Sigmoid colon (tissue), 7 donors: ENCODE results near the gene CLDN10. TPM values are rescaled to one million over a fixed set of nuclear protein-coding genes. Genes with fewer than 3 reads are reported as not detected.

Source experiments
- DNase-seq: peaks from one replicate; pipeline ENCODE4 v3.0.0-alpha.2; 2019
- H3K27ac ChIP-seq, 4 donors: fragments of 200-600 bp; sonication (generic); one replicate each; pipeline ENCODE4 v1.5.1; 2016 to 2019; ENCODE audit warnings: mild to moderate bottlenecking in 1 of 4
- H3K27me3 ChIP-seq, 3 donors: fragments of 200-600 bp; sonication (generic); one replicate each; pipeline ENCODE4 v1.5.1; 2019; ENCODE audit warnings: mild to moderate bottlenecking in 1 of 3
- H3K36me3 ChIP-seq, 4 donors: fragments of 200-600 bp; sonication (generic); one replicate each; pipeline ENCODE4 v1.5.1; 2016 to 2019
- H3K4me1 ChIP-seq, 4 donors: fragments of 200-600 bp; sonication (generic); one replicate each; pipeline ENCODE4 v1.5.1; 2017 to 2019
- H3K4me3 ChIP-seq, 4 donors: fragments of 200-600 bp; sonication (generic); one replicate each; pipeline ENCODE4 v1.5.1; 2017 to 2019; ENCODE audit warnings: mild to moderate bottlenecking in 2 of 4, moderate library complexity in 1 of 4
- H3K9me3 ChIP-seq, 4 donors: fragments of 200-600 bp in 3 of 4; sonication (generic) in 3 of 4; one replicate each; pipeline versions ENCODE4 v1.5.1 to v1.6.1; 2013 to 2019
- CTCF ChIP-seq, 4 experiments: fragments of 450-650 bp in 3 of 4; fragments of 200-600 bp in 1 of 4; IDR thresholded peaks; one replicate each; pipeline ENCODE4 v1.5.1; 2016 to 2019; ENCODE audit warnings: antibody characterized with exemption in 4 of 4, mild to moderate bottlenecking in 3 of 4, moderate library complexity in 2 of 4
- EP300 ChIP-seq, 4 donors: sonication (generic); formaldehyde crosslinking; IDR thresholded peaks; one replicate each; pipeline ENCODE4 v1.6.1; 2017; ENCODE audit warnings: antibody characterized with exemption in 4 of 4
- POLR2A ChIP-seq, 2 donors: fragments of 450-650 bp; IDR thresholded peaks; one replicate each; pipeline ENCODE4 v1.6.1; 2016; ENCODE audit warnings: antibody characterized with exemption in 2 of 2, mild to moderate bottlenecking in 2 of 2, moderate library complexity in 2 of 2
- POLR2AphosphoS5 ChIP-seq, 4 donors: sonication (generic); formaldehyde crosslinking; IDR thresholded peaks; one replicate each; pipeline ENCODE4 v1.6.1; 2017; ENCODE audit warnings: antibody characterized with exemption in 4 of 4
- WGBS, 2 donors: extraction: QIAGEN DNeasy Blood & Tissue Kit; methylation state at CpG; one replicate each; pipeline ENCODE4 v1.1.7; 2013; 5-methylcytosine and 5-hydroxymethylcytosine counted together
- intact Hi-C: fragments of 100-400 bp; cut with DNase I; formaldehyde crosslinking; loops from one replicate; pipeline ENCODE4 v1.15.1; 2023
- polyA plus RNA-seq, 3 donors: library from polyadenylated mRNA; stranded (reverse); fragments of 200-250 nt; gene quantifications; one replicate each; pipeline ENCODE4 v1.2.3, GENCODE V29; 2013
- total RNA-seq, 4 donors: library from RNA; depleted of rRNA; stranded (reverse); fragments of >200 nt; gene quantifications; one replicate each; pipeline ENCODE4 v1.1.0, GENCODE V29; 2016
- donor health status: healthy with polysubstance abuse.
- donor health status: Bipolar disorder and iron deficiency.
- donor health status: healthy.

The CLDN10 gene
- total and polyA plus RNA-seq, 7 donors = 0.20 to 1.5 (median 0.36) TPM; not detected in 4

GRCh38 chr13:95540888-95541287 is 11.6 kb upstream of the CLDN10 start:
- Histone ChIP-seq H3K27me3 (peaks cover 0 to 3% (median 0%) of the 10 kb centered on the region in 3 donors), H3K36me3 (no peaks in the 10 kb centered on the region), H3K4me1 (peaks cover 0 to 7% (median 5%) of the 10 kb centered on the region in 4 donors), H3K4me3 (no peak overlapping the region), H3K9me3 (no peaks in the 10 kb centered on the region), H3K27ac (no peak overlapping the region)
- TF ChIP-seq CTCF (IDR thresholded peaks at IDR 0.05) = no peak
- TF ChIP-seq POLR2A (IDR thresholded peaks at IDR 0.05) = no peak
- no peak for TF ChIP-seq EP300 (IDR thresholded peaks at IDR 0.05)
- no peak for TF ChIP-seq POLR2AphosphoS5 (IDR thresholded peaks at IDR 0.05)
- WGBS, 2 donors = 48 to 49% methylated on average over 6 of the region's 6 CpGs
- no peak for DNase-seq
- intact Hi-C loops = no loop called here

- peaks cover 0 to 7% (median 5%) of the 10 kb centered on the region in 4 donors for H3K4me1 ChIP-seq
- DNase-seq = no peak
- peaks cover 0 to 5% (median 0%) of the 10 kb centered on the region in 3 donors for H3K27me3 ChIP-seq
- no peaks in the 10 kb centered on the region for H3K36me3 ChIP-seq
- intact Hi-C loops = no loop called here
- H3K9me3 ChIP-seq = no peaks in the 10 kb centered on the region
- H3K4me3 ChIP-seq = no peak overlapping the region
- WGBS, 2 donors = 7 to 37% methylated on average over 2 of the region's 2 CpGs
- TF ChIP-seq POLR2A (IDR thresholded peaks at IDR 0.05) (no peak), CTCF (IDR thresholded peaks at IDR 0.05) (no peak), POLR2AphosphoS5 (IDR thresholded peaks at IDR 0.05) (no peak), EP300 (IDR thresholded peaks at IDR 0.05) (no peak)
- H3K27ac ChIP-seq = no peak overlapping the region
Measured at GRCh38 chr13:95541308-95541707, 11.2 kb upstream of the CLDN10 start.

- DNase-seq = no peak
- Histone ChIP-seq H3K36me3 (no peaks in the 10 kb centered on the region), H3K9me3 (no peaks in the 10 kb centered on the region), H3K27ac (no peak overlapping the region), H3K4me3 (no peak overlapping the region), H3K4me1 (peaks cover 0 to 7% (median 5%) of the 10 kb centered on the region in 4 donors), H3K27me3 (peaks cover 0 to 6% (median 0%) of the 10 kb centered on the region in 3 donors)
- intact Hi-C loops = no loop called here
- 92 to 93% methylated on average over 8 of the region's 8 CpGs for WGBS, 2 donors
- TF ChIP-seq EP300 (IDR thresholded peaks at IDR 0.05) (no peak), POLR2AphosphoS5 (IDR thresholded peaks at IDR 0.05) (no peak), CTCF (IDR thresholded peaks at IDR 0.05) (no peak), POLR2A (IDR thresholded peaks at IDR 0.05) (no peak)
Measured at GRCh38 chr13:95541911-95542474, 10.5 kb upstream of the CLDN10 start.

- Histone ChIP-seq H3K4me3 (no peak overlapping the region), H3K36me3 (no peaks in the 10 kb centered on the region), H3K4me1 (peaks cover 0 to 7% (median 5%) of the 10 kb centered on the region in 4 donors), H3K9me3 (no peaks in the 10 kb centered on the region), H3K27ac (no peak overlapping the region), H3K27me3 (peaks cover 0 to 8% (median 0%) of the 10 kb centered on the region in 3 donors)
- 13 to 59% methylated on average over 2 of the region's 2 CpGs for WGBS, 2 donors
- no peak for TF ChIP-seq POLR2AphosphoS5 (IDR thresholded peaks at IDR 0.05)
- no peak for TF ChIP-seq CTCF (IDR thresholded peaks at IDR 0.05)
- intact Hi-C loops = no loop called here
- DNase-seq = no peak
Measured at GRCh38 chr13:95544293-95544692, 8.2 kb upstream of the CLDN10 start.

- Histone ChIP-seq H3K27me3 (peaks cover 0 to 19% (median 5%) of the 10 kb centered on the region in 3 donors), H3K36me3 (no peaks in the 10 kb centered on the region), H3K9me3 (no peaks in the 10 kb centered on the region), H3K4me3 (no peak overlapping the region), H3K4me1 (no peaks in the 10 kb centered on the region), H3K27ac (no peak overlapping the region)
- WGBS, 2 donors = 41 to 44% methylated on average over 3 of the region's 3 CpGs
- intact Hi-C loops = no loop called here
- DNase-seq = no peak
- TF ChIP-seq POLR2A (IDR thresholded peaks at IDR 0.05) = no peak
- no peak for TF ChIP-seq CTCF (IDR thresholded peaks at IDR 0.05)
- TF ChIP-seq POLR2AphosphoS5 (IDR thresholded peaks at IDR 0.05) = no peak
- TF ChIP-seq EP300 (IDR thresholded peaks at IDR 0.05) = no peak
Measured at GRCh38 chr13:95546919-95547318, 5.6 kb upstream of the CLDN10 start.
